Measurements from ENCODE around the gene FARP1.

FARP1 gene

DNA sequence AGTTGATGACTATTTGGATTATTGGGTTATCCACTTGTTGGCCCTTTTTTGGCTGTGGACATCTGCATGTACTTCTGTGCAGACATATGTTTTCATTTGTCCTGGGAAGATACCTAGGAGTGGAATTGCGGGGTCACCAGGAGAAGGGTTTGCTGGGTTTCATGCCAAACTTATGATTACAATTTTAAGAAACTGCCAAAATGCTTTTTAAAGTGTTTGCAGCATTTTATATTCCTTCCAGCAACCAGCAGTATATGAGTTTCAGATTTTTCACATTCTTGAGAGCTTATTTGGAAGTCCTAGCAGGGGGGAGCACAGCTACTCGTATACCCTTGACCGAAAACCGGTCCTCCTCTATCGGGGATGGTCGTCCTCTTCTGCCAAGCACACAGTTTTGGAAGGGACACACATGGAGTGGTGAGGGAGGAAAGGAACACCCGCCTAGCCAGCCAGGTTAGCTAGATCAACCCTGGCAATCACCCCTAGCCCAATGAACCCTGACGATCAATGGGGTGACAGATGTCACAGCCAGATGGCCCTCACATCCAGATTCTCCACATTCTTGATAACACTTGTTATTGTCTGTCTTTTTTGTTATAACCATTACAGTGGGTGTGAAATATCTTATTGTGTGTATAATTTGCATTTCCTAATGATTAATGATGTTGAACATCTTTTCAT lies 60.9 kb downstream of the FARP1 start:
- no peak for DNase-seq (ENCODE audit: low spot score)

GRCh38 chr13:98204546-98204945 lies 61.7 kb downstream of the FARP1 start:
- no peak for DNase-seq (ENCODE audit: low spot score)

DNA sequence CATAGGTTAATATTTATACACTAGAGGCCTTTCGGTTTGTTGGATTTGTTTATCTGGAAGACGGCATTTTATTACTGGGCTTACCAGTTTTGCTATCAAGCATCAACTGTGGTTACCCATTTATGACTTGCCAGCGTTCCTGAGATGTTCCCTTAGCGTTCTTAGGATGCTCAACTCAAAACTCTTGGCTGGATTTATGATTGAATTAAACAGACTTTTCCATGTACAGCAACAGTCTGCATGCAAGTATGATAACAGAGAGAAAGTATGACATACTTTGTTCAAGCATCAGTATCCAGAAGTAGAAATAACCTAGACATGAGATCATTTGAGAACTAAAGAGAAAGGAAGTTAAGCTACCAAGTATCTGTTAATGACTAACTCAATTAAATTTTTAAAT lies 64.1 kb downstream of the FARP1 start:
- no peak for DNase-seq (ENCODE audit: low spot score)

DNA sequence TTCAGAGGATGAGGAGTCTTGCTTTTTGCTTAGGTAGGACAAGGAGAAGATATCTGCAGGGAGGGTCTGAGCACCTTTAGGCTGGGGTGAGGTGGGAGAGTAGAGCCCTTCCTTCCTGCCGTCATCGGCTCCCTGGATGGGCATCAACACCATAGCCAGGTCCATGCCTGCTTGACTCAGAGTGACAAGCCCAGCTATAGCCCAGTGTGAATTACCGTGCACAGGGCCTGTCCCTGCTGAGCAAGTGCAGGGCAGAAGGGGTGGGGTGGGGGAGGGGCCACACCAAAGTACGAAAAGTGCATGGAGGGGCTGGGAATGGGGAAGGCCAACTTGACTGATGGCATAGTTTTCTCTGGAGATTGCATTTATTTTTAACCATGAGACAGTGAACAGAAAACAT lies 64.5 kb downstream of the FARP1 start:
- no peak for DNase-seq (ENCODE audit: low spot score)

DNA sequence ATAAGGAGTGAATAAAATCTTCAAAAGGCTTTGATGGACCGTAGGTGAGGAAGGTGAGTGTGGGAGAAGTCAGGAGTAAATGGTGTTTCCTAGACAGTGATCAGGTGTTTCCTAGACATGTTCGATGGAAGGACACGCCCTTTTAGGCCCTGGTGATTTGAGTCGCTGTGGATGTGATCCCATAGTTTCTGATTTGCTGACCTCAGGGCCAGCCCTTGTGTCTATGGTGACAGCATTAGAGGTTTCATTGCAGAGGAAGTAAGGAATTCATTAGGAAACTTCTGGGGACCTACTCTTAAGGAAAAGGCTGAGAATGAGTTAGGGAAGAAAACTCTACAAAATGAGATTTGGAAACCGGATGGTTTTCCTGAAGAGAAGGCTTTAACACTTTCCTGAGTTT lies 65.7 kb downstream of the FARP1 start:
- DNase-seq (ENCODE audit: low spot score), result no peak

- no peak for DNase-seq (ENCODE audit: low spot score)
Measured at GRCh38 chr13:98212763-98213162, 69.9 kb downstream of the FARP1 start.

- DNase-seq (ENCODE audit: low spot score), result no peak
Measured at GRCh38 chr13:98213354-98213753, 70.5 kb downstream of the FARP1 start.

DNA sequence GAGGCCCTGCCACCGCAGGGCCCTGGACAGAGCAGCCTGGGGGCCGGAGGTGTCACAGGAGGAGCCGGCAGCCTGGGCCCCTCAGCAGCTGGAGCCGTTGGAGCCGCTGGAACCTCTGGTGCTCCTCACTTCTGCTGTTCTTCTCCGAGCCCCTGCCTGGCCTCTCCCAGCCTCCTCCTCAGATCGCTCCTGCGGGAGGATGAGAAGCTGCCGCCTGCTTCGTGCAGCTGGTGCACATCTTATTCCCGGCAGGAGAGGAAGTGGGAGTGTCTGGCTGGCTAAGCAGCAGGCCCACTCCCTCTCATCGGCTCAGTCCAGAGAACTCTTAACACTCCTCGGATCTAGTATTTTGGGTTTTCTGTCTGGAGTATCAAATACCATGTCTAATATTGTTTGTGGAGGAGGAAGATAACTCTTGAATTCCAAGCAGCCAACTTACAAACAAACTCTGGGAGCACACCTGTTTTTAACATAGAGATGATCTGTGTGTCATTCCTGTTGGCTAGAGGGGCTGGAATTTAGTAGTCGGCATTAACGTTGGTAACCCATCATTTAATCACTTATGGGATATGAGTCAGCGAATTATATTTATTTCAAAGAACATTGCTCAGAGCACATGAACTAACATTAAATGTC lies 71.2 kb downstream of the FARP1 start:
- DNase-seq (ENCODE audit: low spot score), result no peak

DNA sequence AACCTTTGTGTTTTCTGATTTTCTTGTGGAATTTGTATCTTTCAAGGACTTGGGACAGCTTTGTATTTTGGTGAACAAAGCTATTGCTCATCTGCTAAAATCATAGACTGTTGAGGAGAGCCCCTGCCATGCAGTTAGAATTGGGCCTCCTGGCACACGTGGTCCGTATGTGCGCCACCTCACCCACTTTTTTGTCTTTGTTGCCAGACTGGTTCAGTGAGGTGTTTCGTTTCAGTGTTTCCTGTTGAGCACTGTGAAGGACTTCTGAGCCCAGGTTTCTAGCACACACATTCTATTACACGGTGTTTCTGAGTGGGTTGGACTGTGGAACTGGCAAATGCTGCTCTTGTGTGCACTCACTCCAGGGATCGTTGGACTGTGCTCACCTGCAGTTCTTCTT lies 71.8 kb downstream of the FARP1 start:
- no peak for DNase-seq (ENCODE audit: low spot score)

- no peak for DNase-seq (ENCODE audit: low spot score)
Measured at GRCh38 chr13:98215508-98215907, 72.6 kb downstream of the FARP1 start.

- no peak for DNase-seq (ENCODE audit: low spot score)
Measured at GRCh38 chr13:98216135-98216565, 73.3 kb downstream of the FARP1 start.

- no peak for DNase-seq (ENCODE audit: low spot score)
Measured at GRCh38 chr13:98216711-98217285, 73.9 kb downstream of the FARP1 start.

DNA sequence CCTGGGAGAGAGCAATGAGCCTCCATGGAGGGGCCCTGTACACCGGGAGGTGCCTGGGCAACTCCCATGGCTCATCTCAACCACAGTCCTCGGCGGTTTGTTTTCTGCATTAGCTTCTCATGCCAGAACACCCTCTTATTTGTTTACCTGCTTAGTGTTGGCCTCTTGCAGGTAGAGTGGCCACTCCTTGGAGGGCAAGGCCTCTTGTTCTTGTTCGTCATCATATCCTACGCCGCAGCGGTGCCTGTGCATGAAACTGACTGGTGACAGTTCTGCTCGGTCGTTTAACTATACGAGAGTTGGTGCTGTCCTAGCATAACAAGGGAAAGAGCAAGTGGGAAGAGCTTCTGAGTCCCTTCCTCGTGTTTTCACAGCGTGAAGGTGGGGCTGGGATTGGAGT lies 74.7 kb downstream of the FARP1 start:
- no peak for DNase-seq (ENCODE audit: low spot score)

DNA sequence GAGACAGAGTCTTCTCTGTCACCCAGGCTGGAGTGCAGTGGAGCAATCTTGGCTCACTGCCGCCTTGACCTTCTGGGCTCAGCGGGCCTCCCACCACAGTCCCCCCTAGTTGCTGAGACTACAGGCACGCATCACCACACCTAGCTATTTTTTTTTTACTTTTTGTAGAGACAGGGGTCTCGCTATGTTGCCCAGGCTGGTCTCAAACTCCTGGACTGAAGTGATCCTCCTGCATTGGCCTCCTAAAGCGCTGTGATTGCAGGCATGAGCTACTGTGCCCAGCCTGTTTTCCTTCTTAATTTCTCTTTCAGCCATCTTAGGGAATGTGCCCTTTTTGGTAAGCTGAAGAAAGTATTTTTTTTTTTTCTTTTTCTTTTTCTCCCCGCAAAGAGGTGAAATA lies 76.8 kb downstream of the FARP1 start:
- no peak for DNase-seq (ENCODE audit: low spot score)

DNA sequence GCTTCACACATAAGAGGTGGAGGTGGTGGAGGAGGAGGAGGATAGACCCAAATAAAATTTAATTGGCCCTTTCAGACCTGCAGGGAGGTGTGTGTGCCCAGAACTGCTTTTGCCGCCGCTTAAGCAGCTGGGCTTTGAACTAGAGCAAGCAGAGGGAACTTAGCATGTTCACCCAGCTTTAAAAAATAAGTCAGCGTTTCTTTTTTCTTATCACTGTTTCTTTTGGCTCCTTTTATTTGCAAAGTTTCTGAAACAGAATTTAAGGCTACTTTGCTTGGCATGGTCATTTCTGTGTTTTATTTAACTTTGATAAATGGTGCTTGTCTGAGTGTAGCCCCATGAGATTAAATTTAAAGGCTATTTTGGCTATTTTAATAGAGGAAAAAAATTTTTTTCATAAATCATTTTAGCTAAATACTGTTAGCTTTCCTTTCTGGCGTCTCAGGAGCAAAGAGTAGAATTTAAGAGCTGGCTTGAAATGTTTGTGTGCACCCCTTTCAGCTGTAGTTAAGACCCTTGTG lies 77.4 kb downstream of the FARP1 start:
- DNase-seq (ENCODE audit: low spot score), result no peak

GRCh38 chr13:98221234-98221633 lies 78.3 kb downstream of the FARP1 start:
- no peak for DNase-seq (ENCODE audit: low spot score)

- DNase-seq (ENCODE audit: low spot score), result no peak
Measured at GRCh38 chr13:98222081-98222554, 79.2 kb downstream of the FARP1 start.

GRCh38 chr13:98222816-98223215 lies 79.9 kb downstream of the FARP1 start:
- no peak for DNase-seq (ENCODE audit: low spot score)

GRCh38 chr13:98223741-98224140 lies 80.8 kb downstream of the FARP1 start:
- DNase-seq (ENCODE audit: low spot score), result no peak

DNA sequence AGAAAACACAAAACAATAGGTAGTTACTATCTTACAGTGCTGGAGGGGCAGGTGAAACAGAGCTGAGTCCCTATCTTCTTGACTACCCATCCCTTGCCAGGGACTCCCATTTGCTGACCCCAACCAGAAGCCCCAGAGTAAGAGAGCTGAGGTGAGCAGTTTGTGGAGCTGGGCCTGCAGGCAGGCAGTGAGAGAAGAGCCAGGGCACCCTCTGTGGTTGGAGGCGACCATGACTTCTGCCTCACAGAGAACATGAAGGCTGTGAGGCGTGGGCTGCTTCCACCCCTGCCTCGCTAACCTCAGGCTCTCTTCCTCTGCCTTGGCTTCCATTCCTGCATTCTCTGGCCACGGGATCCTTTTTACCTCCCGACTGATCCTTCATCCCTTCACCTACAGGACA lies 81.7 kb downstream of the FARP1 start:
- DNase-seq (ENCODE audit: low spot score), result no peak

DNA sequence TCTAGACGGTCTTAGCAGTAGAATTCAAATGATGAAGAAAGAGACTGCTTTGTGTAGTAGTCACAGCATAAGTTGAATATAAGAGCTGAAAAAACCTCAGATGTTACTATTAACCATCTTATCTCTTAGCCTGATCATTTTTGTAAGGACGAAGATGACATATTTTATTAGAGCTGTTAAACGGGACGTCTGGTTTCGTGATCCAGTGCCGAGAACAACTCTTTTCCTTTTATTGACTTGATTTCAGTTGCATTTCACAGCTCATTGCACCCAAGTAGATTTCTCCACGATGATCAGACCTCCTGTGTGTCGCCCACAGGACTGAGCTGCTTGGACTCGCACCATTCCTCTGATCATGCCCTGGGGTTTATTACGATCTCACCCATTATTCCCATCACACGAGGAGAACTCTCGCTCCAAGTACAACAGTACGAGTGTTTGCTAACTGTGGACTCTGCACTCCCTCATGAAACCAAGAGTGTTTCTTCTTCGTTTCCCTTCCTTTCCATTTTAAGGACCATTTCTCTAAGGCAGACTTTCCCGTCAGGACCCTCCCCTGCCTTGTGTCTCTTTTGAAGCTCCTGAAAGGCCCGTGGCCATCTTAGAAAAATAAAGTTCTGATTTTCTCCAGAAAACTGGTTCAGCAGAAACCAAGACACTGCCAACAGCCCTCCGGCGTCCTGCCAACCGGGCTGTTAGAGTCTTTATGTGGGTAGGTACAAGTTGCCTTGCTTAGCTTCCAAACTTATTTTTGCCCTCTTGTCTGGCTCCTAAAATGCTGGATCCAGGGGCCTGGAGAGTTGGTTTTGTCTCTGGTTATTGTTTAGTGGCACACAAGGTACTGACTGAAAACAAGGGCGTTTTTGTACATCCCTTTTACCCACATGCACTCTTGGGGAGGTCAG lies 82.4 kb downstream of the FARP1 start:
- no peak for DNase-seq (ENCODE audit: low spot score)

GRCh38 chr13:98226496-98226895 lies 83.6 kb downstream of the FARP1 start:
- no peak for DNase-seq (ENCODE audit: low spot score)

Measured in CD4-positive, alpha-beta T cell treated with Interleukin-6 at 100 ng/mL for 8 hours (primary cell).